K562 (cell line): ENCODE results near the gene CBY3. TPM values are rescaled to one million over a fixed set of nuclear protein-coding genes. Genes with fewer than 3 reads are reported as not detected.
A peak's percentile ranks its signal among the peaks of the same experiment; 100 is the strongest.

Experiments used
- CBX3 ChIP-seq, 2 experiments: IDR thresholded peaks; 1 replicate in 1 of 2; 2 replicates in 1 of 2; pipeline ENCODE4 v1.6.1; 2012; ENCODE audit warnings: inconsistent platforms in 2 of 2, low read length in 2 of 2, borderline replicate concordance in 1 of 2, control low read depth in 1 of 2
- CREM ChIP-seq: IDR thresholded peaks from 2 replicates; pipeline ENCODE4 v1.6.1; 2014; ENCODE audit warnings: antibody characterized with exemption, low read depth
- EGR1 ChIP-seq: fragments of 450-650 bp; conservative IDR thresholded peaks from 2 replicates; pipeline ENCODE4 v1.6.1; 2017; ENCODE audit warnings: mild to moderate bottlenecking
- ETV5 ChIP-seq: sonication (generic); formaldehyde crosslinking; IDR thresholded peaks from 2 replicates; pipeline ENCODE4 v1.4.0; 2020; ENCODE audit warnings: low read depth, mild to moderate bottlenecking, missing genetic modification reagents
- IFI16 ChIP-seq: fragments of 250-450 bp; sonication (Bioruptor Pico); IDR thresholded peaks from 2 replicates; pipeline ENCODE4 v2.1.2; 2022; ENCODE audit warnings: mild to moderate bottlenecking, inconsistent platforms
- IRF2 ChIP-seq: sonication (generic); formaldehyde crosslinking; IDR thresholded peaks from 2 replicates; pipeline ENCODE4 v1.8.1; 2022; ENCODE audit warnings: mild to moderate bottlenecking, missing genetic modification reagents
- MYC ChIP-seq, 2 experiments: fragments of 250-450 bp in 1 of 2; sonication (Bioruptor Pico) in 1 of 2; IDR thresholded peaks; 2 replicates each; pipeline versions ENCODE4 v1.5.1 to v1.6.1; 2012 to 2021; ENCODE audit warnings: low read depth in 2 of 2, borderline replicate concordance in 1 of 2, improper control_type of control experiment in 1 of 2, low read length in 1 of 2, mild to moderate bottlenecking in 1 of 2, moderate library complexity in 1 of 2
- PHF20 ChIP-seq: fragments of 450-650 bp; IDR thresholded peaks from 2 replicates; pipeline ENCODE4 v1.6.1; 2018; ENCODE audit not compliant: partially characterized antibody
- RCOR1 ChIP-seq, 2 experiments: IDR thresholded peaks; 2 replicates each; pipeline ENCODE4 v1.6.1; 2012; ENCODE audit warnings: low read depth in 2 of 2, low read length in 2 of 2, borderline replicate concordance in 1 of 2, improper control_type of control experiment in 1 of 2
- SMC3 ChIP-seq: conservative IDR thresholded peaks from 2 replicates; pipeline ENCODE4 v1.6.1; 2011; ENCODE audit warnings: low read depth, low read length, improper control_type of control experiment; ENCODE audit not compliant: insufficient read depth
- TBL1XR1 ChIP-seq, 2 experiments: IDR thresholded peaks; 2 replicates each; pipeline ENCODE4 v1.6.1; 2012; ENCODE audit warnings: improper control_type of control experiment in 2 of 2, low read length in 2 of 2, mild to moderate bottlenecking in 1 of 2
- TEAD1 ChIP-seq, 2 experiments: fragments of 450-650 bp in 1 of 2; sonication (generic) in 1 of 2; formaldehyde crosslinking; IDR thresholded peaks; 2 replicates each; pipeline versions ENCODE4 v1.4.0 to v1.8.0; 2020 to 2022; ENCODE audit warnings: mild to moderate bottlenecking in 2 of 2, missing genetic modification reagents in 1 of 2
- ZNF174 ChIP-seq: fragments of 250-450 bp; sonication (Bioruptor Pico); IDR thresholded peaks from 2 replicates; pipeline ENCODE4 v1.4.0; 2020; ENCODE audit warnings: mild to moderate bottlenecking
- ZNF217 ChIP-seq: sonication (generic); formaldehyde crosslinking; IDR thresholded peaks from 2 replicates; pipeline ENCODE4 v1.8.0; 2022; ENCODE audit warnings: mild to moderate bottlenecking, missing genetic modification reagents
- ZNF24 ChIP-seq: fragments of 450-650 bp; IDR thresholded peaks from 2 replicates; pipeline ENCODE4 v1.6.1; 2016
- ZNF398 ChIP-seq: fragments of 250-450 bp; sonication (Bioruptor Pico); IDR thresholded peaks from 2 replicates; pipeline ENCODE4 v1.8.0; 2021; ENCODE audit warnings: moderate library complexity, mild to moderate bottlenecking, inconsistent platforms
- polyA plus RNA-seq, 8 experiments: library from polyadenylated mRNA; depleted of rRNA in 4 of 8; stranded (reverse) in 5 of 8; unstranded in 3 of 8; fragments of >200 nt; fragmentation: Nextera tagmentation in 2 of 8; fragmentation: Illumina TruSeq in 1 of 8; extraction: Ambion mirVana in 2 of 8; extraction: Trizol in 1 of 8; gene quantifications; 2 replicates each; pipeline versions ENCODE4 v1.2.1 to v1.2.3, GENCODE V29; 2011 to 2014; ENCODE audit warnings: inconsistent platforms in 1 of 8, missing spikeins in 1 of 8
- total RNA-seq, 7 experiments: library from RNA; depleted of rRNA in 6 of 7; stranded (reverse); fragments of >200 nt in 6 of 7; fragmentation: Illumina TruSeq in 2 of 7; extraction: Trizol in 2 of 7; gene quantifications; 2 replicates each; pipeline versions ENCODE4 v1.2.1 to v1.2.3, GENCODE V29; 2011 to 2021; ENCODE audit warnings: low replicate concordance in 1 of 7
- TF ChIP-seq, protein P1 (sequence below), 3 experiments: IDR thresholded peaks in 2 of 3; conservative IDR thresholded peaks in 1 of 3; 2 replicates each; pipeline ENCODE4 v1.5.1; 2011 to 2012; ENCODE audit warnings: low read length in 3 of 3, mild to moderate bottlenecking in 3 of 3, control low read depth in 2 of 3, improper control_type of control experiment in 1 of 3, inconsistent platforms in 1 of 3, low read depth in 1 of 3, mixed read lengths in 1 of 3, moderate library complexity in 1 of 3; ENCODE audit not compliant: insufficient read depth in 2 of 3
- TF ChIP-seq, protein P2 (sequence below), 2 experiments: fragments of 450-650 bp; IDR thresholded peaks; 2 replicates each; pipeline ENCODE4 v1.6.1; 2016

The CBY3 gene
- total and polyA plus RNA-seq, 9 of the 15 experiments (the other 6 are each of a cell fraction or from before 2014, with no cell fraction given): not detected

DNA sequence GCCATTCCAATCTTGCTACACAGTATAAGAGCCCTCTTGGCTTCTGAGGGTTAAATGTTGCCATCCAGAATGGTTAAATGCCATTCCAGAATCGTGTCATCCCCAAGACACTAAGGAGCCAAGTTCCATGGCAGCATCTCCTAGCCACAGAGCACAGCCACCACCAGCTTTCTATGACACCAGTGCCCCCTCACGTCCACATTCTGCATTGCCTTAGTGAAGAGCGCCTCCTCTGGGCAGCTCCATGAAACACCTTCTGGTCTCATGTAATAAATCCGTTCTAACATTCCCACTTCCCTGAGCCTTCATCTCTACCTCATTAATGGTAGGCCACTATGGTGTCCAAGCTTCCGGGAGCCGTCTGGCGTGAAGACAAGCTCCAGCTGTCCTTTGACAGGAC is 12.4 kb downstream of the CBY3 start (continued):
- TF ChIP-seq CBX3 (IDR thresholded peaks at IDR 0.05; ENCODE audit: borderline replicate concordance in 1 of 2, low read length in 2 of 2) (peak in 1 of 2 experiments; percentile 48; a peak in 1 of 3 replicates), MYC (IDR thresholded peaks at IDR 0.05; ENCODE audit: low read depth, low read length) (peak; percentile 65; the same call in 1 of the 2 replicates), MYC (CRISPR knock-in tag; IDR thresholded peaks at IDR 0.05; ENCODE audit: borderline replicate concordance, low read depth) (no peak), SMC3 (peak; percentile 79), ZNF174 (CRISPR knock-in tag) (no peak), EGR1 (no peak), ZNF398 (CRISPR knock-in tag) (no peak), RCOR1 (IDR thresholded peaks at IDR 0.05; ENCODE audit: borderline replicate concordance in 1 of 2, low read depth in 2 of 2, low read length in 2 of 2) (peak; percentile 34 to 79; a peak in 1 of 4 replicates), PHF20 (no peak), ETV5 (no peak), CREM (peak; percentile 50; the same call in 1 of the 2 replicates), TEAD1 (CRISPR knock-in tag; IDR thresholded peaks at IDR 0.05) (peak in 1 of 2 experiments; percentile 73; a peak in 1 of 4 replicates), IFI16 (CRISPR knock-in tag) (no peak), IRF2 (no peak), ZNF217 (CRISPR knock-in tag) (no peak), TBL1XR1 (IDR thresholded peaks at IDR 0.05; ENCODE audit: low read length in 2 of 2) (peak in 1 of 2 experiments; percentile 21; a peak in 1 of 4 replicates), ZNF24 (no peak)
- TF ChIP-seq, protein P1, sequence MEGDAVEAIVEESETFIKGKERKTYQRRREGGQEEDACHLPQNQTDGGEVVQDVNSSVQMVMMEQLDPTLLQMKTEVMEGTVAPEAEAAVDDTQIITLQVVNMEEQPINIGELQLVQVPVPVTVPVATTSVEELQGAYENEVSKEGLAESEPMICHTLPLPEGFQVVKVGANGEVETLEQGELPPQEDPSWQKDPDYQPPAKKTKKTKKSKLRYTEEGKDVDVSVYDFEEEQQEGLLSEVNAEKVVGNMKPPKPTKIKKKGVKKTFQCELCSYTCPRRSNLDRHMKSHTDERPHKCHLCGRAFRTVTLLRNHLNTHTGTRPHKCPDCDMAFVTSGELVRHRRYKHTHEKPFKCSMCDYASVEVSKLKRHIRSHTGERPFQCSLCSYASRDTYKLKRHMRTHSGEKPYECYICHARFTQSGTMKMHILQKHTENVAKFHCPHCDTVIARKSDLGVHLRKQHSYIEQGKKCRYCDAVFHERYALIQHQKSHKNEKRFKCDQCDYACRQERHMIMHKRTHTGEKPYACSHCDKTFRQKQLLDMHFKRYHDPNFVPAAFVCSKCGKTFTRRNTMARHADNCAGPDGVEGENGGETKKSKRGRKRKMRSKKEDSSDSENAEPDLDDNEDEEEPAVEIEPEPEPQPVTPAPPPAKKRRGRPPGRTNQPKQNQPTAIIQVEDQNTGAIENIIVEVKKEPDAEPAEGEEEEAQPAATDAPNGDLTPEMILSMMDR (IDR thresholded peaks at IDR 0.05 in 2 of 3, conservative IDR thresholded peaks at IDR 0.05 in 1 of 3; ENCODE audit: insufficient read depth in 2 of 3, low read depth in 1 of 3, low read length in 3 of 3): peak; percentile 100
- TF ChIP-seq, protein P2, sequence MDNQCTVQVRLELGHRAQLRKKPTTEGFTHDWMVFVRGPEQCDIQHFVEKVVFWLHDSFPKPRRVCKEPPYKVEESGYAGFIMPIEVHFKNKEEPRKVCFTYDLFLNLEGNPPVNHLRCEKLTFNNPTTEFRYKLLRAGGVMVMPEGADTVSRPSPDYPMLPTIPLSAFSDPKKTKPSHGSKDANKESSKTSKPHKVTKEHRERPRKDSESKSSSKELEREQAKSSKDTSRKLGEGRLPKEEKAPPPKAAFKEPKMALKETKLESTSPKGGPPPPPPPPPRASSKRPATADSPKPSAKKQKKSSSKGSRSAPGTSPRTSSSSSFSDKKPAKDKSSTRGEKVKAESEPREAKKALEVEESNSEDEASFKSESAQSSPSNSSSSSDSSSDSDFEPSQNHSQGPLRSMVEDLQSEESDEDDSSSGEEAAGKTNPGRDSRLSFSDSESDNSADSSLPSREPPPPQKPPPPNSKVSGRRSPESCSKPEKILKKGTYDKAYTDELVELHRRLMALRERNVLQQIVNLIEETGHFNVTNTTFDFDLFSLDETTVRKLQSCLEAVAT (IDR thresholded peaks at IDR 0.05): peak in 1 of 2 experiments; percentile 96; a peak in 2 of 4 replicates
